ENCODE data around the gene PARK7.

The PARK7 gene

DNA sequence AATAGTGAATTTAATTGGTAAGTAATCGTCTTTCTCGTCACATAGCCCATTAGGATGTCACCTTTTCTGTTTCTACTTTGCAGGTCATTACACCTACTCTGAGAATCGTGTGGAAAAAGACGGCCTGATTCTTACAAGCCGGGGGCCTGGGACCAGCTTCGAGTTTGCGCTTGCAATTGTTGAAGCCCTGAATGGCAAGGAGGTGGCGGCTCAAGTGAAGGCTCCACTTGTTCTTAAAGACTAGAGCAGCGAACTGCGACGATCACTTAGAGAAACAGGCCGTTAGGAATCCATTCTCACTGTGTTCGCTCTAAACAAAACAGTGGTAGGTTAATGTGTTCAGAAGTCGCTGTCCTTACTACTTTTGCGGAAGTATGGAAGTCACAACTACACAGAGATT is 23.3 kb downstream of the PARK7 start:
- no peak for DNase-seq (ENCODE audit: low read depth in 3 of 3)

DNA sequence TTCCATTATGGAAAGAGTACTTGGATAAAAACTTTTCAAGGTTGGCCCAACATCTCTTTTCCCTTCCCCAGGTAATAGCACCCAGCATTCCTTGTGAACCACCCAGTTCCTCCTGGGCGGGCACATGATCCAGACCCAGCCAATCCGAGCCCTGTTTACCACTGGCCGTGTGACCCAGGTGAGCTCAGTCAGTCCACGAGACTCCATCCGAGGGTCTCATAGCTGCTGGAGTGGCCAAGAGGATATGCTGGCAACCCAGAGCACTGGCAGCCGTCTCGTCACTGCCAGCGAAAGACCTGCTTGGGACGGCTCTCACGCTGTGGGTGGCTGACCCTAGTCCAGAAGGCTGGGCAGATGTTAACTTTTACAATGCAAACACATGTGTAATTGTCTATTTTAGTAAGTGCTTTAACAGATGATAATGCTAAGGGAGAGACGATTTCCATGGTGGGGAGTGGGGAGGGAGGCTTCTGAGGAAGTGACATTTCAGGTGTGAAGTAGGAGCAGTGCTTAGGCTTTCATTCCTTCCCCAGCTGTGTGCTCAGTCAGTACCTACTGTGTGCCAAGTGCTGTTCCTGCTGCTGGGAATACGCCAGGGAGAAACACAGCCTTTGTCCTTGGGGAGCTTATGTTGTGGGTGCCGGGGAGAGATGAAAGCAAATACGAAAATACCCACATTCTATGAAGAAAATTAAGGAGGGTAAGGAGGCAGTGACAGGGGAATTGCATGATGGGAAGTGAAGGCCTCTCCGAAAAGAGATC is 24.5 kb downstream of the PARK7 start:
- no peak for DNase-seq (ENCODE audit: low read depth in 3 of 3)

DNA sequence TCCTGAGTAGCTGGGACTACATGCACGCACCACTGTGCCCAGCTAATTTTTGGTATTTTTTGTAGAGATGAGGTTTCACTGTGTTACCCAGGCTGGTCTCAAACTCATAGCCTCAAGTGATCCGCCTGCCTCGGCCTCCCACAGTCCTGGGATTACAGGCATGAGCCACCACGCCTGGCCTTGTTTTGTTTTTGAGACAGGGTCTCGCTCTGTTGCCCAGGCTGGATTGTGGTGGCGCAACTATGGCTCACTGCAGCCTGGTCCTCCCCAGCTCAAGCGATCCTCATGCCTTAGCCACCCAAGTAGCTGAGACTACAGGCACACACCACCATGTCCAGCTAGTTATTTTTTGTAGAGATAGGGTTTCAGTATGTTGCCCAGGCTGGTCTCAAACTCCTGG is 26.0 kb downstream of the PARK7 start:
- DNase-seq (ENCODE audit: low read depth in 3 of 3), result no peak

DNA sequence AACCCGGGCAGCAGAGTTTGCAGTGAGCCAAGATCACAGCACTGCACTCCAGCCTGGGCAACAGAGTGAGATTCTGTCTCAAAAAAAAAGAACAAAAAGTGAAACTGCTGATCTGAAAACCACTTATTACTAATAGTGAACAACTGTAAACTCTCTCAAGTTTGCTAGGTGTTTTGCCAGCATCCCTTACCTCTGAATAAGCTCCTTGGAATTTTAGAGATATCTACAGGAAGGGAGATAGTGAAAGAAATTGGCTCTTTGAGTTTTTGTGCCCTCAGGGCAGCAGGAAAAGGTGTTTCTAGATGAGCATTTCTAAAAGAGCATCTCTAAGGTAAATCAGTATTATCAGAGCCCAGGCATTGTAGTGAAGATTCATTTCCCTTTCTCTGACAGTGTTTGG is 27.1 kb downstream of the PARK7 start:
- no peak for DNase-seq (ENCODE audit: low read depth in 3 of 3)

DNA sequence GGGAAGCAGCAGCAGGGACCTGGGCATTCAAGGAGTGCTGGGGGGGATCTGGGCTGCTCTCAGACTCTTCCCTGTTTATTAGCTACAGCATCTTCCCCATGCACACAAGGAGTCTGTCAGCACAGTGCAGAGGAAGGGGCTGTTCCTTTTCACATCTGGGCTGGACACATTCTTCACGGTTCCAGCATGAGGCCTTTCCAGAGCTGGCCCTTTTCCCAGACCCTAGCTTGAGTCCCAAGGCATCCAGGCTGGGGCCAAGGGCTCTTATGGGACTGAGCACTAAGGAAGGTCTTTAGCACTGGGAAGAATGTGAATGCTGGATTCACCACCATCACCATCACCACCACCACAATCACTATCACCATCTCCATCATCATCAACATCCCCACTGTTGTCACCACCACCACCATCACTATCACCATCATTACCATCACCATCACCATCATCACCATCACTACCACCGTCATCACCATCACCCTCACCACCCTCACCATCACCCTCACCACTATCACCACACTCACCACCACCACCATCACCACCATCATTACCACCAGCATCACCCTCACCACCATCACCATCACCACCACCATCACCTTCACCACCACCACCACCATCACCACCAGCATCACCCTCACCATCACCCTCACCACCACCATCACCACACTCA is 28.4 kb downstream of the PARK7 start:
- no peak for DNase-seq (ENCODE audit: low read depth in 3 of 3)

DNA sequence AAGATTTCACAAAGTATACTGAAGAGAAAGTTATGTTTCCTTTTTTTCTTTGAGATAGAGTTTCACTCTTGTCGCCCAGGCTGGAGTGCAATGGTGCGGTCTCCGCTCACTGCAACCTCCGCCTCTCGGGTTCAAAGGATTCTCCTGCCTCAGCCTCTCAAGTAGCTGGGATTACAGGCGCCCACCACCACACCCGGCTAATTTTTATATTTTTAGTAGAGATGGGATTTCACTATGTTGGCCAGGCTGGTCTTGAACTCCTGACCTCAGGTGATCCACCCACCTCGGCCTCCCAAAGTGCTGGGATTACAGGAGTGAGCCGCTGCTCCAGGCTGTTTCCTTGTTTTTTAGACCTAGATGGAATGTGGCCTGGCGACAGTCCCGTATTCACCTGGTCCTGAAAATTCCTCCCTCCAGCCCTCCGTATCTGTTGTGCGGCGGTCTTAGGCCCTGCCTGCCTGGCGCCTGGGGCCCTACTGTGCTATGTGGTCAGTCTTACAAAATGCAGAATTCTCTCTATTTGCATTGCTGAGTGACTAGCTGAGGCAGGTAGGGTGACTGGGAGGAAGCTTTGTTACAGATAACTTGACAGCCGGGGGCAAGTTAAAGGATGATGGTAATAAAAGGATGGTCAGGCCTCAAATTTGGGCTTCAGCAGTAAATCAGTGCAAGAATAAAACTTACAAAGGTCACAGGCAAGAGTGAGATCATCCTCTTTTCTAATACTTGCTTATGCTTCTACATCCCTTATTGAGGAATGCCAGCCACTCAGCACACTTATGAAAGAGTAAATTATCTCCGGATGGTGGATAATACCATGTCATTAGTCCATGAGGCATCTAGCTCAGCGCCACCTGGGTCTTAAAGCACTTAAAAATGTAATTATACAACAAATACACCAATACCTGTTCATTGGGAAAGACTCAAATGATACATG is 30.3 kb downstream of the PARK7 start:
- no peak for DNase-seq (ENCODE audit: low read depth in 3 of 3)

DNA sequence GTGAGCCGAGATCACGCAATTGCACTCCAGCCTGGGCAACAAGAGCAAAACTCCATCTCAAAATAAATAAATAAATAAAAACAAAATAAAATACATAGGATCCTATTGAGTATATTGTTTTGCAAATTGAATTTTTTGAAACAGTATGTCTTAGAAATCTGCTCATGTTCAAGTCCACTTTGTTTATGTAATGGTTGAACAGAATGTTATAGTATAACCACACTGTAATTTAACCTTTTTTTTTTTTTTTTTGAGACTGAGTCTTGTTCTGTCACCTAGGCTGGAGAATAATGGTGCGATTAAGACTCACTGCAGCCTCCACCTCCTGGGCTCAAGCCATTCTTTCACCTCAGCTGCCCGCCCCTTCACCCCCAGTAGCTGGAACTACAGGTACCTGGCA is 31.4 kb downstream of the PARK7 start:
- no peak for DNase-seq (ENCODE audit: low read depth in 3 of 3)

DNA sequence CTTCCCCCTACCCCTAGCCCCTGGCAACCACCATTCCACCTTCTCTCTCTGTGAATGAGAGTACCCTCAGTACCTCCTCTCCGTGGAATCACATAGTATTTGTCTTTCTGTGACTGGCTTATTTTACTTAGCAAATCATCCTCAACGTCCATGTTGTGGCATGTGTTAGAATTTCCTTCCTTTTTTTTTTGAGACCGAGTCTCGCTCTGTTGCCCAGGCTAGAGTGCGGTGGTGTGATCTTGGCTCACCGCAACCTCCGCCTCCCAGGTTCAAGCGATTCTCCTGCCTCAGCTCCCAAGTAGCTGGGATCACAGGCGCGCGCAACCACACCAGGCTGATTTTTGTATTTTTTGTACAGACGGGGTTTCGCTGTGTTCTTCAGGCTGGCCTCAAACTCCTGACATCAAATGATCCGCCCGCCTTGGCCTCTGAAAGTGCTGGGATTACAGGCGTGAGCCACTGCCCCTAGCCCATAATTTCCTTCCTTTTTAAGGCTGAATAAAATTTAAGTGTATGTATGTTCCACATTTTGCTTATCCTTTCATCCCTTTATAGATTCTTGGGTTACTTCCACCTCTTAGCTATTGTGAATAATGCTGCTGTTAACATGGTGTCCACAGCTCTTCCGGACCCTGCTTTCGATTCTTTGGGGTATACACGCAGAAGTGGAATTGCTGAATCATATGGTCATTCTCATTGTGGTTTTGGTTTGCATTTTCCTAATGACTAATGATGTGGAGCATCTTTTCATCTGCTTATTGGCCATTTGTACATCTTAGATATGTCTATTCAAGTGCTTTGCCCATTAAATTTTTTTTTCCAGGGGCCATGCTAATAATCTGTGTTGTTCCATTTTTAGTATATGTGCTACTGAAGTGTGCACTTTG is 32.3 kb downstream of the PARK7 start:
- DNase-seq (ENCODE audit: low read depth in 3 of 3), result no peak

DNA sequence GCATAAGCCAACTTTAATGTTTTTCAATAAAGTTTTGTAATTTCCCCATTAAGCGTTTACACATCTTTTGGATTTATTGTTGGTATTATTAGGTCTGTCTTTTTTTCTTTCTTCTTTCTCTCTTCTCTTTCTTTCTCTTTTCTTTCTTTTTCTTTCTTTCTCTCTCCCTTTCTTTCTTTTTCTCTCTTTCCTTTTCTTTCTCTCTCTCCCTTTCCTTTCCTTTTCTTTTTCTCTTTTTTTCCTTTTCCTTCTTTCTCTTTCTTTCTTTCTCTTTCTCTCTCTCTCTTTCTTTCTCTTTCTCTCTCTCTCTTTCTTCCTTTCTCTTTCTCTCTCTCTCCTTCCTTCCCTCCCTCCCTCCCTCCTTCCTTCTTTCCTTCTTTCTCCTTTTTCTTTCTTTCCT is 33.3 kb downstream of the PARK7 start:
- DNase-seq (ENCODE audit: low read depth in 3 of 3), result no peak

DNA sequence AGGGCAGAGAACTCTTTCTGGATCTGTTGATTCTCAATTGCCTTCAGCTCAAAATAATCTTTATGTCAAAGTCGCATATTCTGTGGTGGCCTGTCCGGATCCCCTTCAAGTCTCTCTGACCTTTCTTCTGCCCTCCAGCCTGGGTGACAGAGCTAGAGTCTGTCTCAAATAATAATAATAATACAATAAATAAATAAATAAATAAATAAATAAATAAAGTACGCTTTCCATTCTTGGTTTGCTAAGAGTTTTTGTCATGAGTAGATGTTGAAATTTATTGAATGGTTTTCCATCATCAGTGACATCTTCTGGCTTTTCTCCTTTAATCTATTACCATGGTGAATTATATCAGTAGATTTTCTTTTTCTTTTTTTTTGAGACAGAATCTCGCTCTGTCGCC is 33.9 kb downstream of the PARK7 start:
- DNase-seq (ENCODE audit: low read depth in 3 of 3), result no peak

DNA sequence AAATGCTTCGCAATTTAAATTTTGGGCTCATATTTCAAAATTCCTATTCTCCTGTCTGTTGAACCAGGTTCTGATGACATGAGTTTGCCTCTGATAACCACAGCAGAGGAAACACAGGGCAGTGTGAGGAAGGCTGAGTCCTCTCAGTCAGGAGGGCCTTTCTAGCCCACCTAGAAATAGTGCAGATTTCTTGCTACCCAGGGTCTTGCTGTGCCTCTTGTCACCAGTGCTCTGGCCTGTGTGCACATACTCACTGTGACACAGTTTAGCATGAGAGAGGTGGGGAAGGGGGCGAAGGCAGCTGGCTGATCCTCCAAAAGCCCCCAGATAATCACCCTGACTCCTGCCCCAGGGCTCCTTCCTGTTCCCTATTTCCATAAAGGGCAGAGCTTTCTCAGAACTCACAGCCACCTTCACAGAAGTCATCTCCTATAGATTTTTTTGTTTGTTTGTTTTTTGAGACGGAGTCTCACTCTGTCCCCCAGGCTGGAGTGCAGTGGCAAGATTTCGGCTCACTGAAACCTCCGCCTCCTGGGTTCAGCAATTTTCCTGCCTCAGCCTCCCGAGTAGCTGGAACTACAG is 40.9 kb downstream of the PARK7 start:
- no peak for DNase-seq (ENCODE audit: low read depth in 3 of 3)

DNA sequence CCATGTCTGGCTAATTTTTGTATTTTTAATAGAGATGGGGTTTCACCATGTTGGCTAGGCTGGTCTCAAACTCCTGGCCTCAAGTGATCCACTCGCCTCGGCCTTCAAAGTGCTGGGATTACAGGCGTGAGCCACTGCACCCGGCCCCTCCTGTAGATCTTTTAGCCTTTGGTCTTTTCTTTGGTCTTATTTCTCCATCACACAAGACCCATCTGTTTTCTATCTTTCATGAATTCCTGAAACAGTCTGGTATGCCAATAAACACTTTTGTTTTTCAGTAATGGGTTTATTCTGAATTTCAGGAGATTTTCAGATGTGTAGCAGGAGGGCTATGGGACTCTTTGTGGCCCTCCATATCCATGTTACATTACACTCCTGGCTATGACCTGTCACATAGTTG is 41.4 kb downstream of the PARK7 start:
- no peak for DNase-seq (ENCODE audit: low read depth in 3 of 3)

DNA sequence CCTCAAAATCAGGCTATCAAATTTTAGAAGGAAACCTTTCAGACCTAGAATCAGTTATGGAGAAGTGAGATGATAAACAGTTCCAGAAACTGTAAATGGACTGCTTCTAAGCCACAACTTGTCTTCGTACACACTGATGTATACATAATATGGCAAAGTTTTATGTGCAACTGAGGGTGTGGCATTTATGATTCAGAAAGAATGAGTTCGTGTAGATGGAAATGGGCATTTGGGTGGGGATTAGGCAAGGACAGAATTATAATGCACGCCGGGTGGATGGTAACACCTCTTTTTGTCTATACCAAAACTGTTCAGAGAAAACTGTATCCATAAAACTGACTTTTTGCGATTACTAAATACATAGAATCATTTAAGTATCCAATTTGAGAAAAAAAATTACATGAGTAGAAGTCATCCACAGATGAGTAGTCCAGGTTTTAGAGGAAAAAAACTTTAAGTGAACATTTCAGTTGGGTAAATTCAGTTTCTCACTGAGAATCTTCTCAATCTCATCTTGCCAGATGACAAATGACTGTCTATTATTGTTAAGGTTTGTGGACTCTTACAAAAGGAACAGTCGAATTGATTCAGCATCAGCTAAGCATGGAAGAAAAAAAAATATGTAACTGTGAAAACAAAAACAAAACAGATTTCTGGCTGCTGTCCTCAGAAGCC is 42.1 kb downstream of the PARK7 start:
- DNase-seq (ENCODE audit: low read depth in 3 of 3), result no peak

DNA sequence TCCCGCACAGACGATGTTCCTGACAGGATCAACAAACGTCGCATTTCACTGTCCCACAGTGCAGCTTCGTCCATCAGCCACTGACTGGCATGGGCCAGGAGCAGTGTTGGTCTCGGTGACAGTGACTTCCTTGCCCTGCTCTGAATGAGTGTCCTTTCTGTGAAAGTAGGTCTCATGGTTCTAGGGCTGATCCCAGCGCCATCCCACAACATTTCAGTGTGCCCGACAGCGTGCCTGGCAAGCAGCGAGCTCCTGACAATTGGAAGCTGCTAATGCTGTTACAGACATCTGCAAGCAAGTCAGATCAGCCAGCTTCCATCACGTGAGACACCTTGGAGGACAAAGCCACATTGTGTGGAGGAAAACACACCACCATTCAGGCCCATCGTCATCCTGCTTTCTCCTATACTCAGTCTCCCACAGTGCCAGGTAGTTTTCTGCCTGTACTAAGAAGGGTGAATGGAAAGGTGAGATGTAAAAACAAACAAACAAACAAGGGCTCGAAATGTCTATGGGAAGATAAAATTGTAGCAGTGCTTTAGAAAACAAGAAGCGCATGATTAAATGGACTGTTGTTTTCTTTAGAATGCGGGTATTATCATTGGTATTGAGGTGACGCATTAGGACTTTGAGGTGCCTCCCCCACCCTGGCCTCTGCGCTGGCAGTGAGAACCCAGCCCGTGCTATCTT is 42.7 kb downstream of the PARK7 start:
- DNase-seq (ENCODE audit: low read depth in 3 of 3), result no peak

DNA sequence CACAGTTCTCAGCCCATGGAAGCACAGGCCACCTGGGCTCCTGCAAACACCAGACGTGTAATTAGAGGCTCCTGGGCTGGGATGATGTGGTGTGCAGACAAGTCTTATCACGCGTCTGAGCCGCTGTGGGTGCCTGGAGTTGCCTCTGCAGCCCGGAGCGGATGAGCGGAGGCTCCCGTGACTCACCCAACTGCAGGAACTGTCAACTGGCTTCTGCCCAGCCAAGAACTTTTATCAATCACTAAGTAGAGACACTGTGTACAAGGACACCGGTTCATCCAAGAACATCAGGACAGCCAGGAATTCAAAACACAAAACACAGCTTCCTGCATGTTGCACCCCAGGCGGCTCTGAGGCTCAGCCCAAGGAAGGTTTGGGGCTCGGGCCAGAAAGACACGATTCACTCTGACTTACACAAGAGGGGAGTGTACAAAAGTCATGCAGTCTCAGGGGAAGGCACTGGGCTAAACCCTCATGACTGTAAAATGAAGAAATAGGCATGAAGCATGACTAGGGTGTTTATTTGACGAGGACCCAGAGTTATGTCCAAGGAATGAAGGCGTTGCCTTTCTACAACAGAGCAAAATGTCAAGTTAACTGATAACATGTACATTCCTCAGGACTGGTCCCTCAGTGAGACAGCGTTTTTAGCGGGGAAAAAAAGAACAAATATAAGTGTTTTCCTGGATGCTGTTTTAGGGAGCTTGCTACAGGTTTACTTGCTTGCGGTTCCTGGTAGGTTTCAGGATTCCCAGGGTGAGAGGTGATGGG is 43.5 kb downstream of the PARK7 start:
- no peak for DNase-seq (ENCODE audit: low read depth in 3 of 3)

DNA sequence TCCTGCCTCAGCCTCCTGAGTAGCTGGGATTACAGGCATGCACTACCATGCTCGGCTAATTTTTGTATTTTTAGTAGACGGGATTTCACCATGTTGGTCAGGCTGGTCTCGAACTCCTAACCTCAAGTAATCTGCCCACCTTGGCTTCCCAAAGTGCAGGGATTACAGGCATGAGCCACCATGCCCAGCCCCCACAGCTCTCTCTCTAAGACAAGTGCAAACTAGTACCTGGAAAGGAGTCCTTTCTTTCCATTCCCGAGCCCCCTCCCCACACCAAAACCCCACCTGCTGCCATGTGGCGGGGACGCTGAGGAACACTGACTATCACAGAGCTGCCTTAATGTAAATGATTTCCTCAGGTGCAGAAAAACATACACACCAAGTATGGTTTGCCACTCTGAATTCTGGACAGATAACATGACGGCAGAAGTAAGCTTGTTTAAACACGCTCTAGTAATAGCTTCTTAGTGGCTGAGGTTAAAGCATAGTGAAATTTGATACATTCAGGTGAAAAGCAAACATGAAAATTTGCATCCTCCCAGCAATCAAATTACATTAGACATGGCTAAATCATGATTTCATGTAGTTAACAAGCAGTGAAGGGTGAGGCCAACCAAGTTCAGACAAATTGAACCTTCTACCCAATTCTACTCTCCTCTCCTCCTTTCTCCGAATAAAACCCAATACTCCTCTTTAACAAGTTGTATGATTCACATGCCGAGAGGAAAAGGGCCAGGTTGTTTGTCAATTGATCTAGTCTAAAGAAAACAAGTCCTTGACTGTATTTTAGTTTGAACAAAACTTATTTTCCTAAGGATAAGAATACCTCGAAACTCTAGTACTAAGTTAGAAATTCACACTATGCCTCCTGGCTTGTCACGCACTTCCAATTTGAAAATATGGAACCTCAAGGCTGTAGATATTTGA is 44.8 kb downstream of the PARK7 start:
- DNase-seq (ENCODE audit: low read depth in 3 of 3), result no peak

DNA sequence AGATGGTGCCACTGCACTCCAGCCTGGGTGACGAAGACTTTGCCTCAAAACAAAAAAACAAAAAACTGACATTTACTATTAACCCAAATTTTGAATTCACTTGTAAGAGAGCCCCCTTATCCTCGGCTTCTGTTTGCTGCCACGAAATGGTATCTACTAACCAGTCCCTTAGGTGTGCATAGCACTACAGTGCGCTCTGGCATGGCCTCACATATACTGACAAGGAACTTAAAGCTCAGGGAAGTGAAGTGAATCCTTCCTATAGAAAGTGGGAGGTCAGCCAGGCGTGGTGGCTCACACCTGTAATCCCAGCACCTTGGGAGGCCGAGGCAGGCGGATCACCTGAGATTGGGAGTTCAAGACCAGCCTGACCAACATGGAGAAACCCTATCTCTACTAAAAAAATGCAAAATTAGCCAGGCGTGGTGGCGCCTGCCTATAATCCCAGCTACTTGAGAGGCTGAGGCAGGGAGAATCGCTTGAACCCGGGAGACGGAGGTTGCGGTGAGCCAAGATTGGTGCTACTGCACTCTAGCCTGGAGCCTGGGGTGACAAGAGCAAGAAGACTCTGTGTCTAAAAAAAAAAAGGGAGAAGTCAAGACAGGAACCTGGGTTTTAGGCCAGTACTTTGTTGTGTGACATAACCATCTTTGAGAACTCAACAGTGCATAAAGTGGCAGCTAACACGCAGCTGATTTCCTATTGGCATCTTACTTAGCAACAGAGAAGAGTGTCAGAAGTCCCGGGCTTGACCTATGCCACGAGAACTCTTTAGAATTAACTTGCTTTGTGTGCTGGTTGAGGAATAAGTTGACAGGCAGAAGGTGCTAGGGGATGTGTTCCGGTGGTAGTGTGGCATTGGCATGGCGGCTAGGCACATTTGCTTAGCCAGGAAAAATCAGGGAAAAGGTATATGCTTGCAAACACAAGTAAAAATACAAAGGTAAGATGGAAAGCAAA is 47.8 kb downstream of the PARK7 start:
- no peak for DNase-seq (ENCODE audit: low read depth in 3 of 3)

Measured in stimulated activated CD4-positive, alpha-beta T cell treated with anti-CD3 and anti-CD28 coated beads, TNF-alpha, amount 100 ng/mL, for 24 hours (primary cell).